Urinary bladder (tissue), 4 donors: ENCODE results near the gene ZRSR2. TPM values are rescaled to one million over a fixed set of nuclear protein-coding genes. Genes with fewer than 3 reads are reported as not detected.

Experiments used
- DNase-seq: peaks from one replicate; pipeline ENCODE4 v3.0.0-alpha.2; 2015; ENCODE audit errors: extremely low spot score
- H3K27ac ChIP-seq: one replicate; pipeline ENCODE4 v1.5.1; 2013; ENCODE audit warnings: low read depth, mild to moderate bottlenecking, moderate library complexity
- H3K36me3 ChIP-seq: one replicate; pipeline ENCODE4 v1.6.1; 2013; ENCODE audit warnings: mild to moderate bottlenecking, moderate library complexity; ENCODE audit not compliant: insufficient read depth
- H3K4me1 ChIP-seq: one replicate; pipeline ENCODE4 v1.6.1; 2013; ENCODE audit warnings: mild to moderate bottlenecking, moderate library complexity; ENCODE audit not compliant: insufficient read depth
- H3K4me3 ChIP-seq: one replicate; pipeline ENCODE4 v1.5.1; 2013; ENCODE audit warnings: low read depth, low read length
- WGBS: extraction: QIAGEN DNeasy Blood & Tissue Kit; methylation state at CpG from one replicate; pipeline ENCODE4 v1.1.7; 2013; 5-methylcytosine and 5-hydroxymethylcytosine counted together
- polyA plus RNA-seq: library from polyadenylated mRNA; stranded (reverse); fragments of 200-250 nt; gene quantifications from one replicate; pipeline ENCODE4 v1.2.3, GENCODE V29; 2013
- total RNA-seq: library from RNA; depleted of rRNA; stranded (reverse); fragments of >200 nt; gene quantifications from one replicate; pipeline ENCODE4 v1.2.3, GENCODE V29; 2014
- donor health status: healthy with polysubstance abuse.
- donor health status: healthy.

ZRSR2 gene
- total and polyA plus RNA-seq, 2 donors, result 5.2 to 14.6 TPM

DNA sequence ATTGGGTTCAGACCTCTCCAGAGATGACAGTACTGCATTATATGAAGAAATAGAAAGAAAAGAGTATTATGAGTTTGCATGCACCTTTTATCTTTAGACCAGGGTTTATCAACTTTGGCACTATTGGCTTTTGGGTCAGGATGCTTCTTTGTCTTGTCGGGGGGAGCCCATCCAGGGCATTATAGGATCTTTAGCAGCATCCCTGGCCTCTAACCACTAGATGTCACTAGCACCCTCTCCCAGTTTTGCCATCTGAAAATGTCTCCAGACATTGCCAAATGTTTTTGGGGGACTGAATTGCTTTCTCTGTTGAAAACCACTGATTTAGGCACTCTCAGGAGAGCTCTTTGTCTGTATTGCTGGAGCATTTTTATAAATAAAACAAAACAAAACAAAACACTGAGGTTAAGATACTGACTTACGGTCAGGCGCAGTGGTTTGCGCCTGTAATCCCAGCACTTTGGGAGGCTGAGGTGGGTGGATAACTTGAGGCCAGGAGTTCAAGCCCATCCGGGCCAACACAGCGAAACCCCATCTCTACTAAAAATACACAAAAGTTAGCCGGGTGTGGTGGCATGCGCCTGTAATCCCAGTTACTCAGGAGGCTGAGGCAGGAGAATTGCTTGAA lies 28.6 kb upstream of the ZRSR2 start:
- WGBS, result 74% methylated on average over 8 of the region's 8 CpGs
- Histone ChIP-seq H3K36me3 (no peaks in the 10 kb centered on the region), H3K4me1 (no peaks in the 10 kb centered on the region), H3K27ac (no peak overlapping the region), H3K4me3 (no peak overlapping the region)
- no peak for DNase-seq

DNA sequence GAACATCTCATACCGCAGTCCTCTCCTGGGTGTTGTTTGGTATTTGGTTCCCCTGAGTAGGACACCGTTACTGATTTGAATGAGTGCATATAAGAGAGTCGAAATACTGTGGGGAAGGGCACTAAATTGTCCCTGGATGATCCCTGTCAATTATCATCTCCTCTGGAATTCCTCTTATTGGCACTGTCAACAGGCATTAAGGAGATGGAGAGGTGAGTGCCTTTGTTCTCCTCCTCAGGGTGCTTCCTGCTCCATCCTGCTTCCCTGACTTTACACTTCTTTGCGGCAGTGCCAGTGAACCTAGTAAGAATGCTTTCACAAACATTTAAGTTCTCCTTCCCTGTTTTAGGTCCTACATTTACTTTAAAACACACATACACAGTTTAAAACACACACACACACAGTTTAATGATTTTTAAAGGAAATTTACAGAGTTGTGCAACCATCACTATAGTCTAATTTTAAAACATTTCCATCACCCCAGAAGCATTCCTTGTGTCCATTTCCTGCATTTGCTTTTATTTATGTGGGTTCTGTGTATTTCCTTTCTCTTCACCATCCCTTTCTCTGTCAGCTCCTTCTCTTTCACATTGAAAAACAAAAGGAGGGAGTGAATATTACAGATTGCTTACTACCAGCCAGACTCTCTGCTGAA lies 20.9 kb upstream of the ZRSR2 start:
- H3K4me3 ChIP-seq, result no peak overlapping the region
- H3K4me1 ChIP-seq, result no peaks in the 10 kb centered on the region
- WGBS, result 62% methylated on average over 4 of the region's 4 CpGs
- no peaks in the 10 kb centered on the region for H3K36me3 ChIP-seq
- H3K27ac ChIP-seq, result no peak overlapping the region
- DNase-seq, result no peak

DNA sequence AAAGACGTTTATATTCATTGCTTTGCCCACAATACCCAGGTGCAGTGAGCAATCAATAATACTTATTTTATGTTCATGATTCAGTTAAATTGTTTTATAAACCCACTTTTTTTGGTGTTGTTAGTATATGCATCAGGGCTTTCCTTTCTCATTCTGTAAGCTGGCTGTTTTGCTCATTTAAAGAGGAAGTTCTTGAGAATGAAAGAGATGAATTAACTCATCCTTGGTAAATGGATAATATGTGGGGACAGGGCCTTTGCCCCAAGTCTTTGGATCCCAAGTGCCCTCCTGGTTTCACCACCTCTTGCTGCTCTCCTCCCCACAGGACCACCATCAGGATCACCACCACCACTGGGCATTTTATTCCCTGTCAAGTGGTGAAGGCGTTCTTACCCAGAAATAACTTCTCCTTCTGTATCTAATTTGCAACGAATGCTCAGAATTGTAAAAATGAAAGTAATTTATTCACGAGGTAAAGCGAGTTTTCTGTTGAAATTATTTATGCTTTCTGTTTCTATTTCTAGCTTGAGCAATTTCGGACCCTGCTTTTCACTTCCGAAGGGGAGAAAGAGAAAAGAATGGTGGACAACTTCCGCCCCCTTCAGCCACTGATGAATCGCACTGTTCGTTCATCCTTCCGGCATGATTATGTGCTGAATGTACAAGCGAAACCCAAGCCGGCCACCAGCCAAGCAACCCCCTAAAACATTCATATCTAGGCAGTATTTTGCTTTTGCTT lies 8.2 kb upstream of the ZRSR2 start:
- no peaks in the 10 kb centered on the region for H3K36me3 ChIP-seq
- H3K4me3 ChIP-seq, result no peak overlapping the region
- 83% methylated on average over 13 of the region's 13 CpGs for WGBS

DNA sequence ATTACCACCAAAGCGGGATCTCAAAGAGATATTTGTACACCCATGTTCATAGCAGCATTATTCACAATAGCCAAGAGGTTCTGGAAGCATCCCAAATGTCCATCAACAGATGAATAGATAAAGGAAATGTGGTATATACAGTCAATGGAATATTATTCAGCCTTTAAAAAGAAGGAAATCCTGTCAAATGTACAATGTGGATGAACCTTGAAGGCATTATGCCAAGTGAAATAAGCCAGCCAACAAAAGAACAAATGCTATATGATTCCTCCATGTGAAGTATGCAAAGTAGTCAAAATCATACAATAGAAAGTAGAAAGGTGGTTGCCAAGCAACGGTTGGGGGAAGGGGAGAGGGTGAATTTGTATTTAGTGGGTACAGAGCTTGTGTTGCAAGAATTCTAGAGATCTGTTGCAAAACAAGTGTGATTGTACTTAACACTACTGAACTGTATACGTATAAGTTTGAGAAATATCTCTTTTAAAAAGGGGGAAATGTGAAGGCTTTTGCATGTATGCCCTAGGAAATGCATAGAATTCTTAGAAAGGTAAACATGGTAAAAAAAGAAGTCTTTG lies 5.0 kb upstream of the ZRSR2 start:
- H3K36me3 ChIP-seq, result no peaks in the 10 kb centered on the region
- no peak overlapping the region for H3K4me3 ChIP-seq
- H3K27ac ChIP-seq, result no peak overlapping the region
- DNase-seq, result no peak
- 97% methylated on average over 3 of the region's 3 CpGs for WGBS
- H3K4me1 ChIP-seq, result no peaks in the 10 kb centered on the region

More for the DNA sequence above, 8.2 kb upstream of the ZRSR2 start:
- Histone ChIP-seq H3K27ac (no peak overlapping the region), H3K4me1 (no peaks in the 10 kb centered on the region)
- DNase-seq, result no peak

DNA sequence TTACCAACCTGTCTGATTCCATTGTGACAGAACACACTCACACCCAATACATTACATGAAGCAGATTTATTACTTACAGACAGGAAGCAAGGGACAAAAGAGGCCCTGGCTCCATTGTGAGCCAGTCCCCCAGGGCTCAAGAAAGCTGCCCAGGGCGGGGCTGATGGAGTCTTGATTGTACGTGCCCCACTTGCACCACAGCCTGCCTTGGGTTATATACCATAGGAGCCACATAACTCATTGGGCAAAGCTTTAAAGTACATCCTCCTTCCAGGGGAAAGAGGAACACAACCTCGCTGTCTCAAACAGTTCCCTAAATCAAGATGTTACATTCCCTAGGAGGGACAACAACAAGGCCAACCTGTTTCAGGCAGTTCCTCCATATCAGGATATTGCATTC lies 3.4 kb upstream of the ZRSR2 start:
- no peak overlapping the region for H3K27ac ChIP-seq
- no peaks in the 10 kb centered on the region for H3K36me3 ChIP-seq
- no peak for DNase-seq
- no peak overlapping the region for H3K4me3 ChIP-seq
- no peaks in the 10 kb centered on the region for H3K4me1 ChIP-seq
- WGBS, result 78% methylated on average over 3 of the region's 3 CpGs

DNA sequence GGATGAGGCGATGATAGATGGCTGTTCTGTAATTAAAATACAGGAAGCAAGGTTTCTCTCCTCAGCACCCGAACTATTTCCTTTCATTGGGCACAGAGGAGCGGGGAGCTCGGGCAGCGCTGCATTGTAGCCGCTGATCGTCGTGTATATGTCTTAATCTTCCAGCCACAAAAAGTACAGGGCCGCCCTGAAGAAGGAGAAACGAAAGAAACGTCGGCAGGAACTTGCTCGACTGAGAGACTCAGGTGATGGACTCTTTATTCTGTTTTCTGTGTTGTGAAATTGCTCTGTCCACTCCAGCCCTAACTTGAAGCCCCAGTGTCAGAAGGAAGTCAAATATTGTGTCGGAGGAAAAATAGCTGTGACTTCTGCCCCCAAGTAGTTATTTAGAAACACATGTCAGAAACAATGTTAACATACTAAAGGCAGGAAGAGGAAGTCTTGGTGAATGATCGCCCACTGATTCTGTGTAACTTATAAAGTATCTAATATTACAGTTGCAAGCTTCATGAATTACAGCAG lies 546 bp downstream of the ZRSR2 start:
- peak overlapping the region; percentile 60 for H3K4me3 ChIP-seq
- WGBS, result under 1% methylated on average over 15 of the region's 15 CpGs
- DNase-seq, result no peak
- no peaks in the 10 kb centered on the region for H3K4me1 ChIP-seq
- H3K27ac ChIP-seq, result peak overlapping the region; percentile 66
- H3K36me3 ChIP-seq, result no peaks in the 10 kb centered on the region

DNA sequence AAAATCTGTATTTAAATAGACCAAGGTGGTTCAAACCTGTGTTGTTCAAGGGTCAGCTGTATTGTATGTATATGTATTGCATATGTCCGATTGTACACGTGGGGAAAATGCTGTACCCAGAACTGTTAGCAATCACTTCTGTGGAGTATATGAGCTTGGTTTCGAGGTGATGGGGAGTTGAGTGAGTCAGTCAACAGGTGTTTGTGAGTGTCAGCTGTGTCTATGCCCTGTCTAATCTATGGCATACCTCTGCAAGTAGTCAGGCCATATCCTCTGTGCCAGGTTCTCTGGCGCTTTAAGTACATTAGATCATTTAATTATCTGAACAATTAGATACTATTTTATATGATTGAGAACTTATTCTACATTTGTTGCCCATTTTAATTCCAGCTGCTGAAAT lies 7.4 kb downstream of the ZRSR2 start:
- Histone ChIP-seq H3K27ac (no peak overlapping the region), H3K36me3 (no peaks in the 10 kb centered on the region), H3K4me3 (no peak overlapping the region), H3K4me1 (no peaks in the 10 kb centered on the region)
- 70% methylated on average over 4 of the region's 4 CpGs for WGBS
- no peak for DNase-seq

DNA sequence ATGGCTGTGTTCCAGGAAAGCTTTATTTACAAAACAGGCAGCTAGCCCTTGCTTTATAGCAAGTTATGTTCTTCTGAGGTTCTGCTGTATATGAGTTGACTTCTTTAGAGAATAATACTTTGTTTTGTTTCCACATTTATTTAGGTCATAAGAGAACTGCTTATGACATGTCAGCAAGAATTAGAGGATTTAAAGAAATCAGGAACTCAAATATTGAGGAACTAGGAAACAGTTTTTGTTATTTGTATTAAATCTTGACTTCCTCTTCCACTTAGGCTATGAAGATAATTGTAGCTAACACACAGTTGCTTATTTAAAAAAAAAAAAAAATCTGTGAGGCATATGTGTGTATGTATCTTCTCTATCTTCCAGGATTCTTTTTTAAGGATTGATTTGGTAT lies 14.3 kb downstream of the ZRSR2 start:
- Histone ChIP-seq H3K27ac (no peak overlapping the region), H3K4me3 (no peak overlapping the region), H3K4me1 (no peaks in the 10 kb centered on the region), H3K36me3 (no peaks in the 10 kb centered on the region)
- DNase-seq, result no peak

DNA sequence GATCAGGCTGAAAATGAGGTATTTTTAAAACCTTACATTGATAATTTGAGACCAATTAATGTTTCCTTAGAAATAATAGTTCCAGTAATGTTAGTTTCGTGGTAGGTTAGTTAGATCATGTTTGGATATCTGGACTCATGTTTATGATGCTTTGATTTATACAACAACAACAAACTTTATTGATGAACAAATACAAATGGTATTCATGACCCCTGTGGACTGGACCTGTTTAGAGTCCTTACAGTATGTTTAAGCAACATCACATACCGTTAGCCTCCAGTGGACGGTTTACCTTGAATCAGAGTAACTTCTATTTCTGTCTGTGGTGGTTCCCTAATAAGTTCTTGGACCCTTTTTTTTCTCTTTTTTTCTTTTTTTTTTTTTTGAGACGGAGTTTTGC lies 18.0 kb downstream of the ZRSR2 start:
- WGBS, result 95% methylated on average over 4 of the region's 4 CpGs
- no peaks in the 10 kb centered on the region for H3K4me1 ChIP-seq
- no peak overlapping the region for H3K4me3 ChIP-seq
- peaks cover under 1% of the 10 kb centered on the region for H3K36me3 ChIP-seq
- DNase-seq, result no peak
- no peak overlapping the region for H3K27ac ChIP-seq

DNA sequence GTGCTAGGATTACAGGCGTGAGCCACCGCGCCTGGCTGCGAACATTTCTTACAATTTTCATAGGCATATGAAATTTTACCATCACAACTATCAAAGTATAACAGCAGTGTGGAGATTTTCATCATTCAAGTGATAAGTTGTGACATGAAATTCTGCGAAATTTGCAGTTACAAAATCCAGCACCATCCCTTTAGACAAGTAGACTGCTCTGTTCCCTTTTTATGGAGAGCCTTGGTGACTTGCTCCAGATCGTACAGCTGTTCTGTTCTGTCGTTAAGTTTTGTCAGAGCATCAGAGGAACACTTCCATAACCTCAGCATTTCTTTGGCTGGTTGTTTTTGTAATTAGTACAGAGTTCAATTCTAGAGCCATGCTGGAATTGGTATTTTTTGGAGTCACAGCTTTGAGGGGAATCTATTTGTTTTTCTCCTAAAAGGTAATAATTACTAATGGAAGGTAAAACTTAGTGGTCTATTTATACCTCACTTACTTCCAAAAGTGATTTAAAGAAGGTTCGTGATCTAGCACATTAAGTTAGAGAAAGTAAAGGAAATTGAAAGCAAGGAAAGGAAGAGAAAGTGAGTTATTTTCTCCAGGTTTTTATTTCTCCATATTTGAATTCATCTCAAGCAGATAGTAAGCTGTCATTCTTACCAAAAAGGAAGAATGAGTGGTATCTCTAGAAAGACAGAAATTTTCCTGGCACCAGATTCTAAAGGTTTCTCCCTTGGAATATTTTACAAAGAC lies 22.1 kb downstream of the ZRSR2 start:
- Histone ChIP-seq H3K4me1 (no peaks in the 10 kb centered on the region), H3K4me3 (no peak overlapping the region), H3K27ac (no peak overlapping the region), H3K36me3 (peaks cover 4% of the 10 kb centered on the region)
- DNase-seq, result no peak
- WGBS, result 85% methylated on average over 8 of the region's 8 CpGs

DNA sequence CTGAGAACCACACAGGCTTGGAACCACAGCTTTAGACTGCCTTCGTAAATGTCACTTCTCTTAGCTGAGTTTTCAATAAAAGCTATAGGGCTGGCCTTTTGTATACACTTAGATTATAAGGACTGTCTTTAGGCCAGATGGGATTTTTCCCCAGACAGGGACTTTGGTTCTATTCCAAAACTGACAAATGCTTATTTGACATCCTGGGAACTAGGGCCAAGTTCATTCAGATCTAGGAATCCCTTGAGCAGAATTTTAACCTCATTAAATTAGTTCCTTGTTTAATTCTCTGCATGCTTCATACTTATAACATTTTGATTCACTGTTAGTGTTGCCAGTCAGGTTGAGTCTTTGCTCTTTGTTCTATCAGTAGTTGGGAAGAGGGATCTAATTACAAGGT lies 23.1 kb downstream of the ZRSR2 start:
- Histone ChIP-seq H3K36me3 (peaks cover 4% of the 10 kb centered on the region), H3K4me3 (no peak overlapping the region), H3K27ac (no peak overlapping the region), H3K4me1 (no peaks in the 10 kb centered on the region)
- no peak for DNase-seq
- 77% methylated on average over 1 of the region's 1 CpG for WGBS

DNA sequence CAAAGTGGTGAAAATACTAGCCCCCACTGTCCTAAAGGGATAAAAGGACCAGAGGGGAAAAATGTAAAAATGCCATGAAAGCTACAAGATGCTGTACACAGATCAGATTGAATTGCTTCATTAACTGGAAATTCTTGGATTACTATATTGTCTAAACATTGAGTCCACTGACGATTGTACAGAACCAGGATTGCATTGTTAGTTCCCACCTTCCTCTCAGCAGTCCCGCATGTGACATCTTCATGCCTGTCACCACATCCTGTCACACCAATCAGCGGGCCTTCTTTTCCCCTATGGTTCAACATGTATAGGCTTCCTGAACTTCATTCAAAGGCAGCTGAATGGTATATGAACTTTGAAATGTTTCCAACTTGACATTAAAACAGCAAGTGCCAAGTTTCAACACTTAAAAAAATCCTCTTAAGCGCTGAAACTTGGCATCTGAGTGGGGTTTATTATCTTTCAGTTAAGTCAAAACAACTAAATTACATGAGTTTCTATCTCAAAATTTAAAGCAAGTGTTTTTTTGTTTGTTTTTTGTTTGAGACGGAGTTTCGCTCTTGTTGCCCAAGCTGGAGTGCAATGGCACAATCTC lies 24.6 kb downstream of the ZRSR2 start:
- WGBS, result 81% methylated on average over 6 of the region's 6 CpGs
- Histone ChIP-seq H3K27ac (no peak overlapping the region), H3K4me1 (no peaks in the 10 kb centered on the region), H3K36me3 (peaks cover 4% of the 10 kb centered on the region), H3K4me3 (no peak overlapping the region)
- no peak for DNase-seq
